ENCODE results near the gene ITGB2. TPM values are rescaled to one million over a fixed set of nuclear protein-coding genes. Genes with fewer than 3 reads are reported as not detected.

The ITGB2 gene
- total RNA-seq, 6 experiments from 2014 or later: 0.19 to 0.45 (median 0.33) TPM; not detected in 3

- H3K4me1 Mint-ChIP-seq (ENCODE audit: low read depth): peaks cover 85% of the 10 kb centered on the region
- peaks cover 16% of the 10 kb centered on the region for H3K36me3 Mint-ChIP-seq (ENCODE audit: low read depth)
- no peaks in the 10 kb centered on the region for H3K9me3 Mint-ChIP-seq
- DNase-seq: peak; percentile 96
- H3K27ac Mint-ChIP-seq: peak overlapping the region; percentile 93
- no peaks in the 10 kb centered on the region; the same call in 1 of the 2 replicates for H3K27me3 Mint-ChIP-seq (ENCODE audit: insufficient read depth)
- peak overlapping the region; percentile 96 for H3K4me3 Mint-ChIP-seq
- TF ChIP-seq CTCF (IDR thresholded peaks at IDR 0.05): no peak
These were observed 50.6 kb downstream of the ITGB2 start for GRCh38 chr21:44869781-44870747.

- Mint-ChIP-seq H3K9me3 (no peaks in the 10 kb centered on the region), H3K36me3 (ENCODE audit: low read depth) (peaks cover 19% of the 10 kb centered on the region), H3K4me3 (peak overlapping the region; percentile 61), H3K27me3 (ENCODE audit: insufficient read depth) (no peaks in the 10 kb centered on the region; the same call in 1 of the 2 replicates), H3K27ac (peak overlapping the region; percentile 93), H3K4me1 (ENCODE audit: low read depth) (peaks cover 79% of the 10 kb centered on the region)
- TF ChIP-seq CTCF (IDR thresholded peaks at IDR 0.05): no peak
- DNase-seq: no peak
These were observed 52.0 kb downstream of the ITGB2 start for GRCh38 chr21:44868707-44869106.

- Mint-ChIP-seq H3K36me3 (ENCODE audit: low read depth) (peaks cover 19% of the 10 kb centered on the region), H3K27ac (peak overlapping the region; percentile 93), H3K4me3 (peak overlapping the region; percentile 61), H3K4me1 (ENCODE audit: low read depth) (peaks cover 79% of the 10 kb centered on the region), H3K27me3 (ENCODE audit: insufficient read depth) (no peaks in the 10 kb centered on the region; the same call in 1 of the 2 replicates), H3K9me3 (no peaks in the 10 kb centered on the region)
- TF ChIP-seq CTCF (IDR thresholded peaks at IDR 0.05): no peak
- no peak for DNase-seq
These were observed 52.5 kb downstream of the ITGB2 start for GRCh38 chr21:44867999-44868700.

GRCh38 chr21:44867464-44867863 is 53.2 kb downstream of the ITGB2 start:
- H3K4me3 Mint-ChIP-seq: no peak overlapping the region
- peaks cover 75% of the 10 kb centered on the region for H3K4me1 Mint-ChIP-seq (ENCODE audit: low read depth)
- H3K9me3 Mint-ChIP-seq: no peaks in the 10 kb centered on the region
- no peaks in the 10 kb centered on the region; the same call in 1 of the 2 replicates for H3K27me3 Mint-ChIP-seq (ENCODE audit: insufficient read depth)
- no peak for DNase-seq
- no peak overlapping the region; the same call in 1 of the 2 replicates for H3K27ac Mint-ChIP-seq
- peaks cover 19% of the 10 kb centered on the region for H3K36me3 Mint-ChIP-seq (ENCODE audit: low read depth)
- TF ChIP-seq CTCF (IDR thresholded peaks at IDR 0.05): no peak

- Mint-ChIP-seq H3K9me3 (no peaks in the 10 kb centered on the region), H3K4me1 (ENCODE audit: low read depth) (peaks cover 70% of the 10 kb centered on the region), H3K36me3 (ENCODE audit: low read depth) (peaks cover 22% of the 10 kb centered on the region), H3K4me3 (no peak overlapping the region), H3K27ac (peak overlapping the region; percentile 55), H3K27me3 (ENCODE audit: insufficient read depth) (peaks cover 2% of the 10 kb centered on the region; the same call in 1 of the 2 replicates)
- no peak for DNase-seq
- no peak for TF ChIP-seq CTCF (IDR thresholded peaks at IDR 0.05)
These were observed 53.9 kb downstream of the ITGB2 start for GRCh38 chr21:44866780-44867179.
